GM12892 (cell line): Measurements from ENCODE around the gene DAB2. TPM values are rescaled to one million over a fixed set of nuclear protein-coding genes. Genes with fewer than 3 reads are reported as not detected.

ENCODE experiments used
- DNase-seq: peaks from one replicate; pipeline ENCODE4 v3.0.0; 2011; ENCODE audit not compliant: insufficient read length
- FAIRE-seq: peaks from 2 replicates; lab custom pipeline; 2011; peaks lifted over from hg19 to GRCh38; lab: Jason Lieb, UNC
- POLR2A ChIP-seq: IDR thresholded peaks from 2 replicates; pipeline ENCODE4 v1.6.1; 2011; ENCODE audit warnings: low read depth, low read length, control low read depth
- POLR2AphosphoS5 ChIP-seq: IDR thresholded peaks from 2 replicates; pipeline ENCODE4 v1.6.1; 2011; ENCODE audit warnings: low read depth, low read length, control low read depth
- TAF1 ChIP-seq: IDR thresholded peaks from 2 replicates; pipeline ENCODE4 v1.6.1; 2011; ENCODE audit warnings: low read depth, mild to moderate bottlenecking, control low read depth, low read length, borderline replicate concordance
- polyA plus RNA-seq: library from polyadenylated mRNA; unstranded; fragments of >200 nt; gene quantifications from one replicate; pipeline ENCODE4 v1.2.1, GENCODE V29; 2012; ENCODE audit warnings: missing spikeins, inconsistent platforms; ENCODE audit not compliant: missing spikeins

DAB2 gene
- not detected for polyA plus RNA-seq

- FAIRE-seq (no peak), DNase-seq (no peak)
- no peak for TF ChIP-seq TAF1
- TF ChIP-seq POLR2AphosphoS5, result no peak
- TF ChIP-seq POLR2A, result no peak
Measured at GRCh38 chr5:39424736-39425637, at the start of gene DAB2. Gene DAB2, minus strand, starts transcription at chr5:39424980. Its CDS starts 30,660 bp downstream, at chr5:39394320.

DNA sequence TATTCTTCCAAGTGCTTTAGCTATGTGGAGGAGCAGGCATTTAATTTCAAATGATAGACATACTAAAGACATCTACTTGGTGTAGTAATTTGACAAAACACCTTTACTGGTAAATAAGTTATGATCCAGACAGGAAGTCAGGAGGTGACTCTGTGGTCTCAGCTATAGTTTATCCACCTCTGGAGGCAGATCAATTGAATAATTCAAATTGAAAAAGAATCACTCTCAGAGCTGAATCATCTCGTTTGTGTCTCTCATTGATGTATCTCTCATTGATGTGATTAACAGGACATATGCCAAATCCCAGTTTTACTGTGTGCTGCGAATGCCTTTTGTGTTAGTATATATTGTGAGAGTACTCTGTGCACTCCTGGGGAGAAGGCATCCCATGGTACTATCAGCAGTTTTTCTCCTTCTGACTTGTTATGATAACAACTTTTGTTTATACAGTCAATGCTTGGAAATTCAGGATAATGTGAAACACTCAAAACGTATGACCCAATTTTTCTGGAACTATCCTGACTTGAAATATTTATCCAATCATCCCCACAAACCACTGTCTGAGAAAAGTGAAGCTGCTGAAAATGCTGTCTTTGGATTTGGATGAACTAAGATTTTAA, 48.5 kb upstream of the DAB2 start:
- FAIRE-seq (no peak), DNase-seq (no peak)
- TF ChIP-seq POLR2A (no peak), TAF1 (no peak), POLR2AphosphoS5 (no peak)

- FAIRE-seq (no peak), DNase-seq (no peak)
- no peak for TF ChIP-seq POLR2AphosphoS5
- TF ChIP-seq TAF1, result no peak
- TF ChIP-seq POLR2A, result no peak
Measured at GRCh38 chr5:39471836-39472508, 47.2 kb upstream of the DAB2 start.

DNA sequence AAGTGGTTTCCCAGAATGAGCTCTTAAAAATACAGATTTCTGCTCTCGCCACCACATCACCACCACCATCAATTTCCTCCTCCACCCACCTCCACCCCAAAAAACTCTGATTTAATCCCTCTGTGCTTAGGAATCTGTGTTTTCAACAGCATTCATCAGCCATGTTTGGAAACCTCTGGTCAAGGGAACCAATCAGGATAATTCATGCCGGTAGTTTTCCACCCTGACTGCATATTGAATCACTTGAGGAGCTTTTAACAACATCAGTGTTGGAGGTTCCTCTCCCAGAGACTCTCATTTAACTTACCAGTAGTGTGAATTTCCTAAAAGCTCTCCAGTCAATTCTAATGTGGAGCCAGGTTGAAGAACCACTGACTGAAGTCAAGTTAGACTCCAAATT, 46.0 kb upstream of the DAB2 start:
- DNase-seq (no peak), FAIRE-seq (no peak)
- no peak for TF ChIP-seq POLR2AphosphoS5
- no peak for TF ChIP-seq TAF1
- TF ChIP-seq POLR2A, result no peak

- DNase-seq, result no peak
- FAIRE-seq, result no peak
- TF ChIP-seq POLR2AphosphoS5, result no peak
- no peak for TF ChIP-seq POLR2A
- TF ChIP-seq TAF1, result no peak
Measured at GRCh38 chr5:39469777-39470415, 45.1 kb upstream of the DAB2 start.

DNA sequence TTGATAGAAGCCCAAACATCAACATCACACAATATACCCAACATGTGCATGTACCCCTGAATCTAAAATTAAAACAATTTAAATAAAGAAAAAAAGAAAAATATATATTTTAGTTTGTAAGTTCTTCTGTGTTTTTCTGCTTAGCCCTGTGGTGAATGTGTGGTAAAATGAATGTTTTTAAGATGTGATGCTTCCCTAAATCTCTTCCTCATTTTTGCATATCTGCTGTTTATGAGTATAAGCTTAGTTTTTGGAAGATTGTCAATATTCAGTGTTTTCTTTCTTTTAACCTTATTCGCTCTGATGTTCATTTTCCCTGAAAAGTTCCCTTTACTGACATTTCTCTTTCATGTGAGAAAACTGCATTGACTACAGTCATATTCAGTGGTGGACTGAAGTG, 44.4 kb upstream of the DAB2 start:
- no peak for DNase-seq
- TF ChIP-seq POLR2A, result no peak
- TF ChIP-seq TAF1, result no peak
- no peak for TF ChIP-seq POLR2AphosphoS5
- FAIRE-seq, result no peak

- DNase-seq (no peak), FAIRE-seq (no peak)
- no peak for TF ChIP-seq POLR2AphosphoS5
- no peak for TF ChIP-seq TAF1
- no peak for TF ChIP-seq POLR2A
Measured at GRCh38 chr5:39466846-39467245, 42.1 kb upstream of the DAB2 start.

DNA sequence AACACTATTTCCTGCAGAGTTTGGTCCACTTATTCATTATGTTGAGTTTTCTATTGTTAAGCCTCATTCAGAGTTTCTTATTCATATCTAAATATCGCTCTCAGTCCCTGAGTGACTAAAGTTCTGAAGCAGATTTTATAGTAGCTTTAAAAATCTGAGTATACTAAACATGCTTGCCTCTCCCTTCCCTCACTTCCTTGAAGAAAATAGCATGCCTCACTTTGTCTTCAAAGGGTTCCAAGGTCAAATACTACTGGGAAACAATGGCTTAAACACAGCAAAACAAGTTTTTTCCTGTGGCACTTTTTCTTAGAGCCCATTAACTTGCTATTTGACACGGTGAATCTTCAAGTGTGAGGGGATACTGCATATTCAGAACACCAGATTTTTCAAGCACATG, 41.1 kb upstream of the DAB2 start:
- no peak for TF ChIP-seq TAF1
- no peak for TF ChIP-seq POLR2A
- TF ChIP-seq POLR2AphosphoS5, result no peak
- no peak for FAIRE-seq
- DNase-seq, result no peak

DNA sequence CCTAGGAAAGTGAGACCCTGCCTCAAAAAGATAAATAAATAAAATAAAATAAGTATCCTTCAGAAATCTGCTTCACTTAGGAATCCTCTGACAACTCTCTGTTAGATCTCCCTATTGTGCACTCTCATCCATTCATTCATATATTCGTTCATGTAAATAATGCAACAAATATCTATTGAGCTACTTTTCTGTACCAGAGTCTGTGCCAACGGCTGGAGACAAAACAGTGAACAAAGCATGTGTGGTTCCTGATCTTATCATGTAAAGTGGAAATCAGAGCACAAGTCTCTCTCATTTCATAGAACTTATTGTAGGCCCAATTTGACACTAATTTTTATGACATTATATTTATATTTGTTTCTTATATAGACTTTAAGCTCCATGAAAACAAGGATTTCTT, 40.3 kb upstream of the DAB2 start:
- no peak for TF ChIP-seq TAF1
- TF ChIP-seq POLR2AphosphoS5, result no peak
- no peak for TF ChIP-seq POLR2A
- FAIRE-seq (no peak), DNase-seq (no peak)

- no peak for DNase-seq
- TF ChIP-seq POLR2A (no peak), POLR2AphosphoS5 (no peak), TAF1 (no peak)
- no peak for FAIRE-seq
Measured at GRCh38 chr5:39464088-39464487, 39.3 kb upstream of the DAB2 start.

- no peak for TF ChIP-seq POLR2A
- FAIRE-seq, result no peak
- no peak for DNase-seq
Measured at GRCh38 chr5:39462211-39462610, 37.4 kb upstream of the DAB2 start.
